ENCODE measurements around the gene TBC1D22A.

Gene TBC1D22A

DNA sequence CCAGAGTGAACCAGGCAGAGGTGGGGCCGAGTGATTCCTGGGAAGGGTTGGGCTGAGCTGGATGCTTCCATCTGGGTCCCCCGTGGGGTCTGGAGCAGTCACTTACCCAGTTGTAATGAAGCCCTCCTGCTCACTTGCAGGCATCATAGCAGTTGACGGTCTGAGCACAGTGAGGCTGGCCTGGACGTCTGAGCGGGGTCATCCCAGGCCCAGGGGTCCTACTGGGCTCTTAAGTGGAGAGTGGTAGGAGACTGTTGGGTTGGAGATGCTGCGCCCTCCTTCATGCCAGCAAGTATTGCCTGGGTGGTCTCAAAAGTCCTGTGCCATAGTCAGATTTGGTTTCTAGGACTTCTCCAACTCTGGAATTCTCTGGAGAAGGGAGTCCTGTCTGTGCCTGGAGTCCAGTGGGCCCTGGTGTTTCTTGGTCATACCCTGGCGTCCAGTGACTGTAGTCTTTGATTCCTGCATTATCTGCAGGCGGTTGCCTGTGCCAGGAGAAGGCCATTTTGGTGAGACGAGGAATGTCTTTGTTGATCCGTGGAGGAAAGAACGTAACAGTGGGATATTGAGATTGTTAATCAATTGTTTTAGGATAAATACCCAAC is 82.3 kb downstream of the TBC1D22A start:
- DNase-seq: no peak

DNA sequence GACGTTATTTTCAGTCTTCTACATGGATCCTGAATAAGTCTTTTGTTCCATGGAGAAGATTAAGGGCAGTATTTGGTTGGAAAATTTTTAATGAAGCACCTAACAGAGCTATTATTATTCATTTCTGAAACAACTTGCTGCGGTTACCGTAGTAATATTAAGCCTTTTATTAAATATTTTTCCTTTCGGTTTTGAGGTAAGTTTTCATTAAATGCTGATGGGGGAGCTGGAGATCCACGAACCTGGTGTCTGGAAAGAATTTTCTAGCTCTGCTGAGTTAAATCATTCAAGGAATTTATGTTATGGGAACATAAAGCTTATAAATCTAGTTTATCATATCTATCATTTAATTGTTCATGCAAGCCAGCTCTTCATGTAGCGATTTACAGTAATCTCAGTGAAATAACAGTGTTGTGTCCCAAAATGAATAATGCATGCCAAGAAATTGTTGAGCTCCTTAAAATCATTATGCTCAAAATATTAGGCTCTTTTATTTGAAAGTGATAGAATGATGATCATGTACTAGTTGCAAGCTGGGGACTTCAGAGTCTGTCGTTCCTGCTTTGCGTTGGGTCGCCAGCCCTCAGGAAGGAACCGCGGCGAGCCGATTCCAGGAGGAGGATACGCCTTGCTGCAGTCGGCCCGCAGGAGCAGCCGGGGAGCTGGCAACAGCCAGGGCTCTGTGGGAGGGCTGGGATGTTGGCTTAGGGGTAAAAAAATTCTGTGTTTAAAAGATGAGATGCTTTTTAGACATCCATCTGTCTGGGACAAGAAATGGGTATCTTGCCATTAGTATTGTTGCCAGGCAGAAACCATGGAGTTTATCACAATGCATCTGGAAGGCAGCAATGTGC is 83.1 kb downstream of the TBC1D22A start:
- no peak for DNase-seq

DNA sequence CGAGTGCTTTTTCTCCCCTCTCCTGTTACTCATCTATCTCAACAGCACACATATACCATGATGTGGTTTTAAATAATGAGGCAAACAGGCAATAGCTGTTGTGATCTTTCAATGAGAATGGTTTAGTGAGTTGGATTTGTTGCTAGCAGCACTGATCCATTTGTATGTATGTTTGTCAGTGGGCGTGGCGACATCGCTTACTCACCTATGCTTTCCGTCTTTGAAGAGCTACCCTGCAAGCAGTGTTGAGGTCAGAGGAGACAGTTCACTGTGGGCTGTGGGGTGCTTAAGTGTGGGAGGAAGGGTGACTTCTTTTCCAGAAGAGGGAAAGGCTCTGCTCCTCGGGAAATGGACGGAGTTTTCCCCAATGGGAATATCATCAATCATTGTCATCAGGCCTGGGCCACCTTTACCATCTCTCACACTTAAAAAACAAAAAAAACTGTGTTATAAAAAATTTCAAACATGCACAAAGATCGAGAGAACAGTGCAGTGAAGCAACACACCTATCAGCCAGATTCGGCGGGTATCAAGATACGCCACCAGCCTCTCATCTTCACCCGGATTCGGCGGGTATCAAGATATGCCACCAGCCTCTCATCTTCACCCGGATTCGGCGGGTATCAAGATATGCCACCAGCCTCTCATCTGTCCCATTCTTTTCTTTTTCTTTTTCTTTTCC is 83.8 kb downstream of the TBC1D22A start:
- DNase-seq: no peak

DNA sequence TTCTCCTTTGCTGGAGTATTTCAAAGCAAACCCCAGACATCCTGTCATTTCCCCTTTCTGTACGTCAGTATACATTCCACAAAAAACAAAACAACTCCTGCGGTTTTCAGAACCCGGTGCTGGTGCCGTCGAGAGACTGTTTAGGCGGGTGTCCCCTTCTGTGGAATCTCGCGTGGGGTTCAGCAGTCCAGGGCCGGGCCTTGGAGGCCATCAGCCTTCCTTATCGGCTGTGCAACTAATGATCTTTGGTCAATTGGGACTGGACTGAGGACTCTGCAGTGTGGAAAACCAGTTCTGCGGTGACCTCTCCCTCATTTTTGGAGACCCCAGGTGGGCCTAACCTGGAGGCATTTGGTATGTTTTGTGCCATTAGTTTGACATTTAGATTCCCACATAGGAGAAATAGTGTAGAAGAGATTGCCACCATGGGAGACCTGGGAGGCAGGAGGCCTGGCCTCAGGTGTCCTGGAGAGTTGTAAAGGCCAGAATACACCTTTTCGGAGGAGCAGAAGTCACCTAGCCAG is 84.4 kb downstream of the TBC1D22A start:
- no peak for DNase-seq

DNA sequence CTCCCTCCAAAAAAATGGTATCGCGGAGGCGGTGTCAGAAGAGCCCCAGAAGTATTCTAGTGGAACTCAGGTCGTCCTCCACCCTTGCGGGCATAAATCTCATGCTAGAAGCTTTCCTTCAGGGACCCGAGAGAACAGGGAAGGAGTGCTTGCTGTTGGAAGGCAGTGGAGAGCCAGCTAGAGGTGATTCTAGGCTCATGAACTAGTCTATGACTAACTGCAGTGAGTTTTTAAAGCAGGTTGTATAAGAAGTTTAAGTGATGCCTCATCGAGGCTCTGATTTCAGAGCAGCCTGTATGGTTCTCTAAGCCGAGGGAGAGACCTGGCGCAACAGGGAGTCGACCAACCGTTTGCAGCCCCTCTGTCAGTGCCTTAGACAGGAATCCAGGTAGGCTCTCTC is 85.7 kb downstream of the TBC1D22A start:
- DNase-seq: no peak

DNA sequence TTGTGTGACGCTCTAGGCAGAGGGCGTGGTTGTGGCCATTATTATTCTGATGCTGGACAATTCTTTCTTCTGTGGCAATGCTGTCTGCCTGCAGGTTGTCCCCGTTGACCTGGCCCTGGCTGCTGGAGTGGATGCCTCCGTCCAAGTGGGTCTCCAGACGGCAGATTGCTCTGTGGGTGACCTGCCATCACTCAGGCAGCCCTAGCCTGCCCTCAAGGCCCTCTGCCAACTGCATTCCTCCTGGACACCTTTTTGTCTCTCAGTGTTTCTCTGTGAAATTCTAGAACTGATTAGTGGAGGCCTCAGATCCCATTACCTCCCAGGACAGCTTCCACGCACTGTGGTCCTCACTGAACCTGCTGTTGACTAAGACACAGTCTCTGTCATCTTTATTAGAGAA is 86.7 kb downstream of the TBC1D22A start:
- DNase-seq: no peak

DNA sequence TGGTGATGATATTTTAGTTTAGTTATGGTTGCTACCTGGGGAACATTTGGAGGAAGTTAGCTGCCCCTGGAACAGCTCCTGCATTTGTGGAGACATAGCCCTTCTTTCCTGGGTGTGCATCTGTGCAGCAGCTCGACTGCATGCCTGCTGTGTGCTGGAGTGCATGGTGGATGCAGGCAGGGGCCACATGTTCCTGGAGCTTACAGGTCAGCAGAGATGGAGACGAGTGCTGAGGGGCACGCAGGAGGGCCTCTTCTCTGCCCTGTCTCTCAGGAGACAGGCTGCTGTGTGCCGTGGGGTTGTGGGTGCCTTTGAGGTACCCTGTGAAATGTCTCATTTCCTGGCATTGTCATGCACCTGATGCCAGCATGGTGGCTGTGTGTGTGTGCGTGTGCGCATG is 87.5 kb downstream of the TBC1D22A start:
- DNase-seq: no peak

DNA sequence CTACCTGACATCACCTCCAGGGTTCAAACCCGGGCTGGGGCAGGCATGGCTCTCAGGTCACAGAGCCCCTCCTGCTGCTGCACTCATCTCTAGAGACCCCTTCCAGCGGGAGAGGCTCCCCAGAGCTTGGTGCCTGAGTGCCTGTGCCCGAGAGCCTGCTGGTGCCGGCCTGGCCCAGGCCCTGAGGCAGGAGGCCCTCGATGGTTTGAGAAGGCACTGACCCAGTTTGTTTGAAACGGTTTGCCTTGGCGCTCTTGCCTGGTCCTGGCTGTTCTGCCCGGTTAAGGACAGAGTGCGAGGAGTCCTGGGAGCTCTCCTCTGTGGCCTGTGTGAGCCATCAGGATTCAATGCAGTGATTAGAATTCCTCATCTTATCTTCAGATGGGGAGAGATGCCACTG is 88.9 kb downstream of the TBC1D22A start:
- no peak for DNase-seq

DNA sequence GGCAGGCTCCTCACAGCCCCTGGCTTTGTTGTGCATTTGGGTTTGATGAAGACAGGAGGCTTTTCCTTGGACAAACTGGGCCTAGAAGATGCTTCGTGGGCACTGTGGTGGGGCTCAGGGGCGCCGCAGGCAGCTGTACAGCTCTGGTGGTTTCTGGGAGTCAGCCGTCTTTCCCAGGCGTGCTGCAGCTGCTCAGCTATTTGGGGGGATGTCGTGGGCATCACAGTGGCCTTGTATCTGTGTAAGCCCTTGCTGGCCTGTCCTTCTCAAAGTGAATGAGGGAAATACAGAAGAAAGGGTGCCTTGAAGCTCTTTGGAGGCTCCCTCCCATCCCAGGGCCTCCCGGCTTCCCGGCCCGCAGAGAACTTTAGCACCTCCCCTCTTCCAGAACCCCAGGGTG is 89.5 kb downstream of the TBC1D22A start:
- DNase-seq: no peak

DNA sequence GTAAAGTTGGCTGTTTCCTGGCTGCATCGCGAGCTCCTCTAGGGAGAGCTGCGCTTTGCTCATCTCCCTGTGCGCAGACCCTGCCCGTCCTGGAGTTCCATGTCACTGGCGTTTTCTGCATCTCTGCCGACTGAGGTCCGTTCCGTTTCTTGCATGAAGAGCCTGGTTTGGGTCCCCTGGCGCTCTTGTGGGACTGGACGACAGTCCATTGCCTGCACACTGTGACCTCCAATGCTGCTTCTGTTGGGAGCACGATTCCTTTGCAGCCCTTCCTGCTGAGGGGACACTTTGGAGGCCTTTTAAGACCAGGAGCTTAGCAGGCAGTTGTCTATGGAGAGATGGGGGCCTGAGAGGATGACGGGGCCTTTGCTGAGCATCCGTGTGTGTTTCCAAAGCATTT is 90.3 kb downstream of the TBC1D22A start:
- no peak for DNase-seq

DNA sequence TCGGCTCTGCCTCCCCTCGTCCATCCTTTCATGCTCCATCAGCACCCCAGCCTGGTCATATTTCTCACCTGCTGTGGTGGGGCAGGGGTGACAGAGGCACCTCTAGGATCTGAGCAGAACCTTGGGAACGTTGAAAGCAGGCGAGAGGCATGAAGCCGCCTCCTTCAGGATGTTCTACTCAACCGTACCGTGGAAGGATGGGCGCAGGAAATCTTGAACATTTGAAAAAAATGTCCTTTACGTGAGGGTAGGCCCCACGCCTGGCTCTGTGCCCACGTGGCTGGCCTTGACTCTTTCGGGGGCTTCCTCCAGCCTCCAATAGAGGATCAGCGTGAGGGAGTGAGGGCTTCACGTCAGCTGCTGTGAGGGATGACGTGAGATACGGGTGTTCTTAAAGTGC is 90.7 kb downstream of the TBC1D22A start:
- no peak for DNase-seq

DNA sequence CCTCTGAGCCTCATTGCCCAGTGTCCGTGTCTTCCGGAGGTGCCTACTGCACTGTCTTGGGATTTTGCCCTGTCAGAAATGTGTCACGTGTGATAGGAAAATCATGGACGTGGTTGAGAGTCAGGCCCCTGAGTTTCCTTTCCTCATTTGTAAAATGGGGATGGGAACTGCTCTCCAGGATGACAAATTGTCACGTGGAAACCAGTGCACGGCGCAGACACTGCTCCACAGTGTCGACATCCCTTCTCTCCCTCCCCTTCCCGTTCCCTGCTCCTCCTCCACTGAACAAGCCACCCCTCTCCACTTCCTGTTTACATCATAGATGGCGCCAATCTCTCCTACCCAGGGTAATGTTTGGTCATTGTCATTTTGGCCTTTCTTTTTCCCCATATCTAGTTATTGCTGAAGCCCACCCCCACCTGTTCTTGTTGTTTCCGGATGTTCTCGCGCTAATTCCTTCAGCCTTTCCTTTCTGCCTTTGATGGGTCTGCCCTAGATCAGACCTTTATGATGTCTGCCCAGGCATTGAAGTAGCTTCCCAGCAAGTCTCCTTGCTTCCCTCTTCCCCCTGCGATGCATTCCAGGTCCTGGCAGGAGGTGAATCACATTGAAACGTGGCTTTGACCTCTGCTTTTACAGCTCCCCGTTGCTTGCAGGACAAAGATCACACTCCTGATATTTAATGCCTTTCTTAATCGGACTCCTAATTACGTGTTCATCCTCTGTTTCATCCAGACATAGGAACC is 91.8 kb downstream of the TBC1D22A start:
- DNase-seq: no peak

DNA sequence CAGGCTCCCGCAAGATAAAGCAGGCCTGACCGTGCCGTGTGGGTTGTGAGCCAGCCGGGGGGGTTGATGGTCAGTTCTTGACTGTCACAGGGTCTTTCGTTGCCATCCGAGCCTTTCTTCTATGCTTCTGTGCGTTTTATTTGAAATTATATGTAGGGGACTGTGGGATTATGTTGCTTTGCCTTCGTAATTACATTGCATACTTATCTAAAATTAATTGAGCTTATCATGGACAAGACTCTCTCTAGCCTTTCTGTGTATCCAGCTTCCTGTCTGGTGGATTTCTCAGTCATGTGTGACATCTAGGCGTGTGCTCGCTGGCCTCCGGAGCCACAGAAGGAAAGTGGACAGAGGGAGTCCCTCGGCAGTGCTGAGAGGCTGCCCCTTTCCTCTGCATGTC is 93.2 kb downstream of the TBC1D22A start:
- DNase-seq: no peak

DNA sequence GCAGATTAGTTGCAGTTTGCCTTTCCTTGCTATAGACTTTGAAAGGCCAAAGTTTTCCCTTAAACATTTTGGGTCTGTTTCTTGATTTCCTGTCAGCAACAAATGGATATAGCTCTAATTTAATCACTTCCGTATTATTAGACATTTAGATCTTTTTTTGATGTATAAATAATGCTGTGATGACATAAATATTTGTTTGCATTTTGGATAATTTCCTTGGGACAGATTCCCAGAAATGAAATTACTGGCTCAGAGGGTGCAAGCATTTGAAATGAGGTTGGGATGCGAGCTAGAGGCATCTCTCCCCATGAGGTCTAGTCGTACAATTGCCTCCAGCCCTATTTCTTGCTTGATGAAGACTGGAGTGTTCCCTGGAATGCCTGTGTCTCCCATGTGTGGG is 94.2 kb downstream of the TBC1D22A start:
- no peak for DNase-seq

DNA sequence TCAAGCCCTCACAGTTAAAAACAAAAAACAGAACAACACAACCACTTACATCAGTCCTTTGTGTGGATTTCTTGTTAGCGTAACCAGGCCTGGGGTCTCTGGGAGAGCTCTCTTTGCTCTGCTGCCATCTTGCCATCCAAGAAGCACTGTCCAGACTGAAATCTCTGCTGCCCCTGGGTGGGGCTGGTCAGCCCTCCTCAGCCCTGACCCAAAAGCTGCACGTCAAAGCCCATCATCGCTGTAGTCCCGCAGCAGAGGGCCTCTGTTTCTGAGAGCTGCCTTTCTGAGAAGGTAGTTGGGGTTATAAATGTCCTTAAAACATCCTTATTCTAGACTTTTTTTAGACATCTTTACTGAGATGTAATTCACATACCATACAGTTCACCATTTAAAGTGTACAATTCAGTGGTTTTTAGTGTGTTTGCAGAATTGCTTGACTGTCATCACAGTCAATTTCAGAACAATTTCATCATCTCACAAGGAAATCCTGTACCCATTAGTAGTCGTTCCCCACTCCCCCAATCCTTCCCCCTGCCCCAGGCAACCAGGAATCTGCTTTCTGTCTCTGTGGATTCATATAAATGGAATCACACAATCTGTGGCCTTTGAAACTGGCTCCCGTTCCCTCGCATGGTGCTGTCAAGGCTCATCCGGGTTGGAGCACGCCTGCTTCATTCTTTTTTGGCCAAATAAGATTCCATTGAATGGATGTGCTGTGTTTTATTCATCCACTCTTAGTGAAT is 94.9 kb downstream of the TBC1D22A start:
- DNase-seq: no peak

DNA sequence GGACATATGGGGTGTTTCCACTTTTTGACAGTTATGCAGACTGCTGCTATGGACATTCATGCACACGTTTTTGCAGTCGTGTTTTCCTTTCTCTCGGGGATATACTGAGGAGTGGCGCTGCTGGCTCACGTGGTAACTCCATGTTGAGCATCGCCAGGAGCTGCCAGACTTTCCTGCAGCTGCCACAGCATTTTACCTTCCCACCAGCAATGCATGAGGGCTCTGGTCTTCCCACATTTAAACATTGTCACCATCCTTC is 95.4 kb downstream of the TBC1D22A start:
- DNase-seq: no peak

DNA sequence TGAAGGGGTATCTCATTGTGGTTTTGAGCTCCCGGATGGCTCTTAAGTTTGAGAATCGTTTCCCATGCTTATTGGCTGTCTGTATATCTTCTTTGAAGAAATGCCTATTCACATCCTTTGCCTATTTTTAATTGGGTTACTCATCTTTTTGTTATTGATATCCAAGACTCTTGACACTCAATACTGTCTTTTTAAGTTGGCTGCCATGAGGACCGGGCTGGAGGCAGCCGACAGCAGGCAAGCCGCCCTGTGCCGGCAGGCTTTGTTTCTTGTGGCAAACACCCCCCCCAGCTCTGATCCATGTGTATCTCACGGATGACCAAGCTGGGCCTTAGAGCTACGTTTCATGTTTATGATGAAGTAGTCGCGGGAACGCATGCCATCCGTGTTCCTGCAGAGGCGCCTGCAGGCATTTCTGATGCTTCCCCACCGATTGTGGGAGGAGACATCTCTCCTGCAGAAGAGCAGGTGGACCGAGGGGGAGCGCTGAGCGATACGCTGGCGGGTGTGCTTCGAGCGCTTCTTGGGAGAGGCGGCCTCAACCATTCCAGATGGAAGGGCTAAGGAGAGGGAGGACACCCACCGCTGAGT is 95.8 kb downstream of the TBC1D22A start:
- no peak for DNase-seq

DNA sequence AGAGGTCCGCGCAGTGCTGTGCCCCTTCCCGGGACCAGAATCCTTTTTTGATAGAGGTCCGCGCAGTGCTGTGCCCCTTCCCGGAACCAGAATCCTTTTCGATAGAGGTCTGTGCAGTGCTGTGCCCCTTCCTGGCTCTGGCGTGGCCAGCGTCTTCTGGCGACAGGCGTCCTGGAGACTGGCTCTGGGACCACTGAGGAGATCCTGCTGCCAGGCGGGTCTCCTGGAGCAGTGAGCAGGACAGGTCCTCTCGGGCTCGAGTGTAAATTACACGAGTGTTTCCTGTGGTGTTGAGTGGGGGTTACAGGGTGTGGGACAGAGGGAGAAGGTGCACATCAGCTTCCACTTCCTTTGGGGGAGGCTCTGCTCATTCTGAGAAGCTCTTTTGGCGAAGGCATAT is 98.1 kb downstream of the TBC1D22A start:
- DNase-seq: no peak

DNA sequence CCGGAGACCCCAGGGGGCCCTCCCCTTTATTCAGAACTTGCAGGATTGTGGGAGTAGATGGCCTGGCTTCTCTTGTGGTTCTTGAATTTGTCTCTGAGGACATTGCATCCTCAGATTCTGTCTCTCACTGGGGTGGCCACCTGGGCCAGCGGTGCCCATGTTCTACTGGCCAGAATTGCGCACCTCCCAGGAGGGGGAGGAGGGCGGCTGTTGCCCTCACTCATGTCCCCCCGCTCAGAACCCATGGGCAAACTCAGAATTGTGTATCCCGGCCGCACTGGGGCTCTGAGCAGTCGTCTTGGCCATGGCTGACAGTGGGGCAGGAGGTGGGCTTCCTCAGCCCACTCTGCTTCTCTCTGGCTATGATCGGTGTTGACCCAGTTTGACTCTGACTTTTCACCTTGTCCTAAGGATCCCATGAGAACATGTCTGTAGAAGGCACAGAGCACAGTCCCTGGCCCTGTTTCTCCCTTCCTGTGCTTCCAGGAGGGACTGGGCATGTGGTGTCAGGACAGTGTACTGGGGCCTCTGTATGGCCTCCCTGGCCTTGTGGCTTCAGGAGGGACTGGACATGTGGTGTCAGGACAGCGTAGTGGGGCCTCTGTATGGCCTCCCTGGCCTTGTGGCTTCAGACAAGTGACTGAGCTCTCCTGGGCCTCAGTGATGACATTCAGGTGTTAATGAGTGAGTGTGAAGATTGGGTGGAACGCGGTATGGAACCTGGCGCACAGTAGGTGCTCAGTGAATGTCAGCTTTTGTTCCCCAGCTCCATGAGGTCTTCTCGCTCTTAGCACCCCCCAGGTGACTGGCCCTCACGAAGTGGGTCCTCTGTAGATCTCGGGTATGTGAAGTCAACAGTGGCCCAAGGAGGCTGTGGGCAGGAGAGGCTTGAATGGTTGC is 99.3 kb downstream of the TBC1D22A start:
- DNase-seq: no peak

DNA sequence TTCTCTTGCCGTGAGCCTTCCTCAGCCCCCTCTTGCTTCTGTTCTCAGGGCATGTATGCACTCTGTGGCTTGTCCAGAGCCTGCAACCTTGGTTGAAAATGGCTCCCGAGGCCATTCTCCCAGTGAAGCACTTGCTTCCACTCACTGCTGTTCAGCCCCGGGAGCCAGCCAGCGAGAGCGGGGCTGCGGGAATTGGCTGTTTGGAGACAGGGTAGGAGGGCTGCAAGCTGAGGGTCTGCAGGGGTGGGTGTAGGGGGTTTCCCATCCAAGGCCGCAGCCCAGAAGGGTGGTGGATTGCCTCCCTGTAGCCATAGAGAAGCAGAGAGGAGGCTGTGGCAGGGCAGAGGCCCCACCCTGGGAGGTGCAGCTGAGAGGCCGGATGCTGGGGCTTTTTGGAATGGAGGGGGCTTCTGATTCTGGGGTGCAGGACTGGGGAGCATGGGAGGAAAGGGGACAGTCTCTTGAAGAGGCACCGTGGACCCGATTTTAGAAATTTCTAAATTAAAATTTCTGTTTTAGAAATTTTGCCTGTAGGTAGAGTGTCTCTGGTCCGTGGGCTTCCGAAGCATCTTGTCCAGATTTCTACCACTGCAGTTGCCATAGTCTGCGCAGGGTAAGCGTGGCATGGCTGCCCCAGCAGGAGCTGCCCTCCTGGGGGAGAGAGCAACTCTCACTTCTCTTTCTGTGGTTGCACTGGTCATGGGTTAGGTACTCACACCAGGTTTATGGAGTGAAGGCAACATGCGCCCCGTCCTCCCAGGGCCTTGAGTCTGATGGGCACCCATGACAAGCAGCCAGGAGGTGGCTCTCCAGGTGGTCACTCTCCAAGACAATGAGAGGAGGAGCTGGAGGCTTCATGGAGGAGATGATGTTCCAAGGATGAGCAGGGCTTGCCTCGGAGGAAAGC is 100.2 kb downstream of the TBC1D22A start:
- no peak for DNase-seq
